GM18502 (cell line): ENCODE data around the gene PCDHA2.
"Not testable (repeated sequence)": the region's sequence is repeated elsewhere in the genome, so short reads cannot be mapped to it uniquely, and the experiment has no call there.

Experiments used
- ATAC-seq: cut with Tn5 transposase; IDR thresholded peaks from one replicate; pipeline ENCODE4 v1.9.1; 2021; ENCODE audit warnings: mild to moderate bottlenecking; ENCODE audit not compliant: unreplicated experiment, poor library complexity

The PCDHA2 gene

GRCh38 chr5:140794595-140795258 is at the start of gene PCDHA2:
PCDHA2 (plus strand) TSS chr5:140794852.
- ATAC-seq, result no peak

- ATAC-seq, result no peak
These were observed 41.1 kb upstream of the PCDHA2 start for GRCh38 chr5:140753561-140753960.

GRCh38 chr5:140764177-140764973 is 30.3 kb upstream of the PCDHA2 start:
- ATAC-seq, result no peak

- ATAC-seq, result no peak
These were observed 27.2 kb upstream of the PCDHA2 start for GRCh38 chr5:140767444-140767843.

GRCh38 chr5:140780512-140780911 is 14.1 kb upstream of the PCDHA2 start:
- no peak for ATAC-seq

GRCh38 chr5:140785905-140786686 is 8.6 kb upstream of the PCDHA2 start, which contains the start of gene PCDHA1:
PCDHA1 (plus strand) TSS chr5:140786140.
- ATAC-seq, result no peak

GRCh38 chr5:140787422-140787821 is 7.2 kb upstream of the PCDHA2 start:
- ATAC-seq, result not testable (repeated sequence)

- ATAC-seq, result not testable (repeated sequence)
These were observed 6.7 kb upstream of the PCDHA2 start for GRCh38 chr5:140787849-140788504.

GRCh38 chr5:140791089-140791488 is 3.6 kb upstream of the PCDHA2 start:
- no peak for ATAC-seq

- no peak for ATAC-seq
These were observed 598 bp downstream of the PCDHA2 start for GRCh38 chr5:140795259-140795641.

GRCh38 chr5:140796072-140796717 is 1.5 kb downstream of the PCDHA2 start:
- ATAC-seq, result not testable (repeated sequence)

- ATAC-seq, result no peak
These were observed 2.1 kb downstream of the PCDHA2 start for GRCh38 chr5:140796718-140797095.

GRCh38 chr5:140800816-140801493 is 6.3 kb downstream of the PCDHA2 start, which contains the start of gene PCDHA3:
PCDHA3 (plus strand) TSS chr5:140801057.
- ATAC-seq, result no peak

- ATAC-seq, result no peak
These were observed 6.8 kb downstream of the PCDHA2 start for GRCh38 chr5:140801494-140801841.

GRCh38 chr5:140802381-140802780 is 7.7 kb downstream of the PCDHA2 start:
- not testable (repeated sequence) for ATAC-seq

- ATAC-seq, result no peak
These were observed 8.2 kb downstream of the PCDHA2 start for GRCh38 chr5:140802781-140803271.

- ATAC-seq, result no peak
These were observed 12.5 kb downstream of the PCDHA2 start, which contains the start of gene PCDHA4 for GRCh38 chr5:140806834-140807775. PCDHA4 (plus strand) TSS chr5:140807068.
